DMS114 treated with DMSO at 0.1 percent for 48 hours (cell line): ENCODE measurements around the gene HSF5.
A peak's percentile ranks its signal among the peaks of the same experiment; 100 is the strongest.
"Not testable (repeated sequence)": the region's sequence is repeated elsewhere in the genome, so short reads cannot be mapped to it uniquely, and the experiment has no call there.

Experiments used
- DNase-seq: peaks from one replicate; lab custom pipeline; 2025; ENCODE audit not compliant: unreplicated experiment; lab: John Stamatoyannopoulos, UW

The HSF5 gene

GRCh38 chr17:58488428-58488890 is 251 bp upstream of the HSF5 start:
- DNase-seq: no peak

GRCh38 chr17:58484600-58484999 is 3.6 kb downstream of the HSF5 start:
- no peak for DNase-seq

GRCh38 chr17:58481798-58482197 is 6.4 kb downstream of the HSF5 start:
- DNase-seq: not testable (repeated sequence)

GRCh38 chr17:58480090-58480489 is 8.1 kb downstream of the HSF5 start:
- no peak for DNase-seq

GRCh38 chr17:58476812-58477211 is 11.4 kb downstream of the HSF5 start:
- no peak for DNase-seq

- DNase-seq: no peak
Observed at GRCh38 chr17:58475985-58476384, 12.2 kb downstream of the HSF5 start.

- DNase-seq: no peak
Observed at GRCh38 chr17:58470356-58470755, 17.9 kb downstream of the HSF5 start.

- DNase-seq: no peak
Observed at GRCh38 chr17:58468944-58469343, 19.3 kb downstream of the HSF5 start.

GRCh38 chr17:58455491-58455890 is 32.7 kb downstream of the HSF5 start:
- no peak for DNase-seq

GRCh38 chr17:58452738-58453137 is 35.5 kb downstream of the HSF5 start:
- DNase-seq: no peak

- peak; percentile 80 for DNase-seq
Observed at GRCh38 chr17:58447039-58447975, 40.9 kb downstream of the HSF5 start.

GRCh38 chr17:58446086-58446485 is 42.1 kb downstream of the HSF5 start:
- DNase-seq: no peak

- DNase-seq: no peak
Observed at GRCh38 chr17:58436805-58437239, 51.4 kb downstream of the HSF5 start.

GRCh38 chr17:58436245-58436644 is 52.0 kb downstream of the HSF5 start:
- DNase-seq: no peak

GRCh38 chr17:58432806-58433573 is 55.2 kb downstream of the HSF5 start:
- DNase-seq: no peak

- DNase-seq: no peak
Observed at GRCh38 chr17:58427807-58428206, 60.4 kb downstream of the HSF5 start.

- no peak for DNase-seq
Observed at GRCh38 chr17:58421711-58422110, 66.5 kb downstream of the HSF5 start.

- DNase-seq: no peak
Observed at GRCh38 chr17:58420827-58421226, 67.4 kb downstream of the HSF5 start.

GRCh38 chr17:58417300-58418092 is 70.7 kb downstream of the HSF5 start, which contains the start of gene RNF43:
Gene RNF43 (minus strand): TSS chr17:58417534. CDS start chr17:58415577, 1,957 bp downstream.
- peak; percentile 95 for DNase-seq

- DNase-seq: no peak
Observed at GRCh38 chr17:58416937-58417299, 71.3 kb downstream of the HSF5 start.

GRCh38 chr17:58416396-58416795 is 71.8 kb downstream of the HSF5 start:
- no peak for DNase-seq
